Mononuclear cell (primary cell): ENCODE data around the gene ETF1. TPM values are rescaled to one million over a fixed set of nuclear protein-coding genes. Genes with fewer than 3 reads are reported as not detected.
"Not testable (repeated sequence)": the region's sequence is repeated elsewhere in the genome, so short reads cannot be mapped to it uniquely, and the experiment has no call there.

Source experiments
- H3K27me3 ChIP-seq: 2 replicates; pipeline ENCODE4 v1.6.0; 2011; ENCODE audit warnings: low read length, control low read depth; ENCODE audit not compliant: insufficient read depth
- H3K4me1 ChIP-seq: 2 replicates; pipeline ENCODE4 v1.5.1; 2011; ENCODE audit warnings: mild to moderate bottlenecking, low read length, control low read depth; ENCODE audit not compliant: insufficient read depth
- H3K4me3 ChIP-seq: 2 replicates; pipeline ENCODE4 v1.5.1; 2011; ENCODE audit warnings: mild to moderate bottlenecking, low read length, moderate library complexity
- H3K9me3 ChIP-seq: 2 replicates; pipeline ENCODE4 v1.5.1; 2011; ENCODE audit warnings: low read depth, mild to moderate bottlenecking, control low read depth, low read length
- total RNA-seq: library from RNA; depleted of rRNA; stranded (reverse); fragments of >200 nt; gene quantifications from one replicate; pipeline ENCODE4 v1.2.3, GENCODE V29; 2012

The ETF1 gene
- total RNA-seq, 1 donor: 189 TPM

- Histone ChIP-seq H3K27me3 (peaks cover 27% of the 10 kb centered on the region), H3K4me3 (peak overlapping the region; percentile 48), H3K4me1 (peaks cover 19% of the 10 kb centered on the region), H3K9me3 (no peaks in the 10 kb centered on the region)
Observed at GRCh38 chr5:138491669-138492559, 51.1 kb downstream of the ETF1 start.

GRCh38 chr5:138491284-138491648 is 51.8 kb downstream of the ETF1 start:
- no peaks in the 10 kb centered on the region for H3K9me3 ChIP-seq
- H3K27me3 ChIP-seq: peaks cover 27% of the 10 kb centered on the region
- H3K4me3 ChIP-seq: no peak overlapping the region
- peaks cover 25% of the 10 kb centered on the region for H3K4me1 ChIP-seq

- peaks cover 27% of the 10 kb centered on the region for H3K27me3 ChIP-seq
- H3K4me1 ChIP-seq: peaks cover 25% of the 10 kb centered on the region
- no peak overlapping the region for H3K4me3 ChIP-seq
- no peaks in the 10 kb centered on the region for H3K9me3 ChIP-seq
Observed at GRCh38 chr5:138490648-138491283, 52.3 kb downstream of the ETF1 start.

GRCh38 chr5:138489683-138490061 is 53.4 kb downstream of the ETF1 start:
- H3K4me3 ChIP-seq: no peak overlapping the region
- peaks cover 27% of the 10 kb centered on the region for H3K27me3 ChIP-seq

GRCh38 chr5:138488481-138488945 is 54.5 kb downstream of the ETF1 start:
- peaks cover 27% of the 10 kb centered on the region for H3K27me3 ChIP-seq
- H3K4me1 ChIP-seq: peaks cover 25% of the 10 kb centered on the region
- no peaks in the 10 kb centered on the region for H3K9me3 ChIP-seq
- H3K4me3 ChIP-seq: no peak overlapping the region

More at GRCh38 chr5:138489683-138490061, 53.4 kb downstream of the ETF1 start:
- H3K9me3 ChIP-seq: no peaks in the 10 kb centered on the region
- H3K4me1 ChIP-seq: peaks cover 25% of the 10 kb centered on the region

- no peaks in the 10 kb centered on the region for H3K9me3 ChIP-seq
- H3K4me3 ChIP-seq: no peak overlapping the region
- H3K4me1 ChIP-seq: peaks cover 9% of the 10 kb centered on the region
- no peaks in the 10 kb centered on the region for H3K27me3 ChIP-seq
Observed at GRCh38 chr5:138482638-138483037, 60.4 kb downstream of the ETF1 start.

- Histone ChIP-seq H3K4me3 (no peak overlapping the region), H3K9me3 (no peaks in the 10 kb centered on the region), H3K27me3 (no peaks in the 10 kb centered on the region), H3K4me1 (no peaks in the 10 kb centered on the region)
Observed at GRCh38 chr5:138476918-138477317, 66.1 kb downstream of the ETF1 start.

GRCh38 chr5:138473151-138473550 is 69.9 kb downstream of the ETF1 start:
- not testable (repeated sequence) for H3K27me3 ChIP-seq, H3K4me1 ChIP-seq, H3K4me3 ChIP-seq, H3K9me3 ChIP-seq

- Histone ChIP-seq H3K4me3 (no peak overlapping the region), H3K27me3 (no peaks in the 10 kb centered on the region), H3K4me1 (peaks cover 7% of the 10 kb centered on the region), H3K9me3 (no peaks in the 10 kb centered on the region)
Observed at GRCh38 chr5:138472353-138472752, 70.7 kb downstream of the ETF1 start.

- Histone ChIP-seq H3K4me1 (peaks cover 21% of the 10 kb centered on the region), H3K4me3 (no peak overlapping the region), H3K27me3 (peaks cover 5% of the 10 kb centered on the region), H3K9me3 (no peaks in the 10 kb centered on the region)
Observed at GRCh38 chr5:138471052-138471361, 72.0 kb downstream of the ETF1 start.

- no peaks in the 10 kb centered on the region for H3K9me3 ChIP-seq
- H3K4me3 ChIP-seq: no peak overlapping the region
- H3K4me1 ChIP-seq: peaks cover 24% of the 10 kb centered on the region
Observed at GRCh38 chr5:138470322-138471051, 72.5 kb downstream of the ETF1 start.

GRCh38 chr5:138469540-138470321 is 73.3 kb downstream of the ETF1 start:
- Histone ChIP-seq H3K9me3 (no peaks in the 10 kb centered on the region), H3K4me3 (no peak overlapping the region), H3K27me3 (peaks cover 7% of the 10 kb centered on the region), H3K4me1 (peaks cover 24% of the 10 kb centered on the region)

More at GRCh38 chr5:138470322-138471051, 72.5 kb downstream of the ETF1 start:
- peaks cover 7% of the 10 kb centered on the region for H3K27me3 ChIP-seq

GRCh38 chr5:138468966-138469539 is 74.0 kb downstream of the ETF1 start:
- H3K27me3 ChIP-seq: peaks cover 7% of the 10 kb centered on the region
- H3K4me1 ChIP-seq: peaks cover 24% of the 10 kb centered on the region
- H3K4me3 ChIP-seq: no peak overlapping the region
- no peaks in the 10 kb centered on the region for H3K9me3 ChIP-seq
